NOMO-1 treated with dmso at 0.1 percent for 144 hours (cell line): ENCODE measurements around the gene DOLPP1.
"Not testable (repeated sequence)": the region's sequence is repeated elsewhere in the genome, so short reads cannot be mapped to it uniquely, and the experiment has no call there.

Experiments
- DNase-seq: peaks from one replicate; lab custom pipeline; 2025; ENCODE audit not compliant: unreplicated experiment; lab: John Stamatoyannopoulos, UW

Gene DOLPP1, protein sequence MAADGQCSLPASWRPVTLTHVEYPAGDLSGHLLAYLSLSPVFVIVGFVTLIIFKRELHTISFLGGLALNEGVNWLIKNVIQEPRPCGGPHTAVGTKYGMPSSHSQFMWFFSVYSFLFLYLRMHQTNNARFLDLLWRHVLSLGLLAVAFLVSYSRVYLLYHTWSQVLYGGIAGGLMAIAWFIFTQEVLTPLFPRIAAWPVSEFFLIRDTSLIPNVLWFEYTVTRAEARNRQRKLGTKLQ

DNA sequence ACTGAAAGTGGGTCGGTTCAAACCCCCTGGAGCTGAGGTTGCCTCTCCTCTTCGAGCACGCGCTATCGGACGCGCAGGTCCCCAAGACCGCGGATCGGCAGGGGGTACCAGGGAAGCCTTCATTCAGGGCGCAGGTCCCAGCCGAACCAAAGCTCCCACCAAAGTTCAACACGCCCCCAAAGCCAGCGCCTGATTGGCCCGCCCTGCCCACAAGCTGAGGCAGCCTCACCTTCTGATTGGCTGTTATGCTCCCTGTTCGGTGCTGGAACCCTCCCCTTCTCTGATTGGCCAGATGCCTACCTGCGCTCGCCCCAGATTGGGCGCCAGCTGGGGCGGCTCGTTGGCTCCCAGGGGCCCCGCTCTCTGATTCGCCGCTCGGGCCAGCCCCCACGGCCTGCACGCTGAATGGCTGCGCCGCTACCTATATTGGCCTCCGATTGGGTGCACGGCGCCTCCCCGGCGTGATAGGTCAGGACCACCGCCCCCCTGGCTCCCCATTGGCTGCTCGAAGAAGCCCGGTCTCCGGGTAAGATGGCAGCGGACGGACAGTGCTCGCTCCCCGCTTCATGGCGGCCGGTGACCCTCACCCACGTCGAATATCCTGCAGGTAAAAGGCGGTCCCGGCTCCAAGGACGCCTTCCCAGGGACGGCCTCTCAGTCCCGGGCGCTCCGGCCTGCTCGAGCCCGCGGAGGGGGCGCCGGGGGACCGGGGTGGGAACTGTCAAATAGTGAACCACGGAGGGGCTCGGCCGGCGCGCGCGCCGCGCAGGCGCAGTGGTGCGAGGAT, at the start of gene DOLPP1:
Gene DOLPP1, plus strand, starts transcription at position 511 of the 787 bp plus-strand sequence. Its CDS starts 21 bp downstream, at position 532.
- peak; percentile 95 for DNase-seq

DNA sequence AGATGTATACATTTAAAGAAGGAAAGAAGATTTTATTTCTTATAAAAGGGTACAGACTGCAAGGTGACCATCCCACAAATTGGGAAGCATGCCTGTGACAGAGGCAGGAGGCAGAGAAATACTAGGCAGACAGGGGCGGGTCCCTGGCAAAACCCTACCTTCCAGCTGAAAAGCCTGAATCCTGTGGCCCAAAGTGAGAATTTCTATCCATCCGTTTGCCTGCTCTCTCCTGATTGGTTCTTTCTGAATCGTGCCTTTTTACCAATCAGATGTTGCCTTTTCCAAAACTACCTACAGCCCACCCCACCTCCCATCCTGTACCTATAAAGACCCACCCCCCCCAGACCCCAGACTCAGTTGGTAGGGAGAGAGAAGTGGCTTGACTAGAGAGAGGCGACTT, 49.4 kb upstream of the DOLPP1 start:
- no peak for DNase-seq

DNA sequence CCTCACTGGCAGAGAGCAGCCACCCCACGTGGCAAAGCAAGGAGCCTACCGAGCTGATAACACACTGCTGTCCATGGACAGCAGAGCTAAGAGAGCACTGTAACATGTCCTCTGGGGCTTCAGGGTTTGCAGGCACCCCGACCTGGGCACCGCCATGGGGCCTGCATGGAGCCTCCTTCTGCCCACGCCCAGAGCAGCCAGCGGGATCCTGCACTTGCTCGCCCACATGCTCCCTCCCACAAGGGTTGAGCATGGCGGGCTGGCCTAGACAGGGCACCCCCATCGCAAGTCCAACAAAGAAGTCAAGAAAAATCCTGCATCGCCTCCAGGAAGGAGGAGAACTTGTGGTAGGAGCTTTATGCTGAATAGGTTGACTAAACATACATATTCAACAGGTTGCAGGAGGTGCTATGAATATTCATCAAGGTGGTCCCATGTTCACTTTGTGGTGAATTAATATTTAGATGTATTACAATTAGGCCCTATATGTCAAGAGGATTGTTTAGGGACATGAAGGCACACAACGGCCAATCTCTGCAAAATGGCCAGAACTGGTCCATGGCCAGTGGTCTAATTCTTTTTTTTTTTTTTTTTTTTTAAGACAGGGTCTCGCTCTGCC, 48.3 kb upstream of the DOLPP1 start:
- DNase-seq = no peak

DNA sequence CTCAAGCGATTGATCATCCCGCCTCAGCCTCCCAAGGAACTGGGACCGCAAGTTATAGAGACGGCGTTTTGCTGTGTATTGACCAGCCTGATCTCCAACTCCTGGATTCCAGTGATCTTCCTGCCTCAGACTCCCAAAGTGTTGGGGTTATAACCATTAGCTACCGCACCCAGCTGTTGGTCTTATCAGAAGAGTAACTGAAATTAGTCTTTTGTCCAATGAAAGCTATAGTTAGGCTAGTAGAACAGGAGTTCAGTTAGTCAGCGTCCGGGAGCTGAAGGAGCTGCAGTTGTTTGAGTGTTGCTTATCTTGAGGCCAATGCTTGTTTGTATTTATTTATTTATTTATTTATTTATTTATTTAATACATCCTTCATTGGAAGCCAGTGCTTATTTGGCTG, 47.7 kb upstream of the DOLPP1 start:
- DNase-seq = no peak

DNA sequence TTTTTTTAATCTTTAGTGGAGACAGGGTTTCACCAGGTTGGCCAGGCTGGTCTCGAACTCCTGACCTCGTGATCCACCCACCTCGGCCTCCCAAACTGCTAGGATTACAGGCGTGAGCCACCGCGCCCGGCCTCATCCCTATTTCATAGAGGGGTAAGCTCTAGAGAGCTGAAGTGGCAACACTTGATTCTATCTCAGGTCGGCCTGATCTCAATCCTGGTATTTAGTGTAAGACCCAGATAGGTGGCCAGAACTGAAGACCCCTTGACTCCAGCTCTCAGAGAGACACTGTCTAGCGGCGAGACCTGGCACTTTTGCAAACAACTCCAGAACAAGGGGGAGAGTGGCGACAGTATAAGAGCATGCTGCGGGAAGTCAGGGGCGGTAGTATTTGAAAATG, 45.1 kb upstream of the DOLPP1 start:
- DNase-seq = not testable (repeated sequence)

DNA sequence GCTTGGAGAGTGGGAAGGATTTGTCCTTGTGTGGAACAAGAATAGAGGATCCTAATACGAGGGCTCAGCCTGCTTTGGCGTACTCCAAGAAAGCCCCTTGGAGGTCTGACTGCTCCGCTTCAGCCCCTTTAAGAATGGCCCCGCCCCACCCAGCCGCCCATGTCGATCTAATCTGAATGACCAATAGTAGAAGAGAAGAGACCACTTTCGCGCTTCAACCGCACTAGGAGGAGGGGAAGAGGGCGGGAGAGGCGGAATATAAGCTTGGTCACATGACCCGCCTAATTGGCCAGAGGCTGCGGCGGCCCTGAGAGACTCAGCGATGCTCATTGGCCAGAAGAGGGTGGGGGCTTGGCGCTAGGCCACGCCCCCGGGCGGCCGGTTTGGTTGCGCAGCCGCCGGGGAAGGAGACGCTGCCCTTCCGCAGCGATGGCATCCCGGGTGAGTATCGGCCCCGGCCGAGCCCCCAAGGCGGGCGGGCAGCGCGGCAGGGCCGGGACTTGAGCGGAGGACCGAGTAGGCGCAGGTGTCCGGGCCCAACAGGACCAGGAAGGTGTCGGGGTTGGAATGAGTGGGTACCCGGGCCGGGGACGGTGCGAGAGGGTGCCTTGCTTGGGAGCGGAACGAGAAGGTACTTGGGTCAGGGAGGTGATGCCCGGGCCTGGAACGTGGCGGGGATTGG, 44.5 kb upstream of the DOLPP1 start, which contains the start of gene MIGA2:
Gene MIGA2, plus strand, starts transcription at position 386 of the 682 bp plus-strand sequence. CDS start 3,969 bp downstream, outside the sequence.
- peak; percentile 100 for DNase-seq

DNA sequence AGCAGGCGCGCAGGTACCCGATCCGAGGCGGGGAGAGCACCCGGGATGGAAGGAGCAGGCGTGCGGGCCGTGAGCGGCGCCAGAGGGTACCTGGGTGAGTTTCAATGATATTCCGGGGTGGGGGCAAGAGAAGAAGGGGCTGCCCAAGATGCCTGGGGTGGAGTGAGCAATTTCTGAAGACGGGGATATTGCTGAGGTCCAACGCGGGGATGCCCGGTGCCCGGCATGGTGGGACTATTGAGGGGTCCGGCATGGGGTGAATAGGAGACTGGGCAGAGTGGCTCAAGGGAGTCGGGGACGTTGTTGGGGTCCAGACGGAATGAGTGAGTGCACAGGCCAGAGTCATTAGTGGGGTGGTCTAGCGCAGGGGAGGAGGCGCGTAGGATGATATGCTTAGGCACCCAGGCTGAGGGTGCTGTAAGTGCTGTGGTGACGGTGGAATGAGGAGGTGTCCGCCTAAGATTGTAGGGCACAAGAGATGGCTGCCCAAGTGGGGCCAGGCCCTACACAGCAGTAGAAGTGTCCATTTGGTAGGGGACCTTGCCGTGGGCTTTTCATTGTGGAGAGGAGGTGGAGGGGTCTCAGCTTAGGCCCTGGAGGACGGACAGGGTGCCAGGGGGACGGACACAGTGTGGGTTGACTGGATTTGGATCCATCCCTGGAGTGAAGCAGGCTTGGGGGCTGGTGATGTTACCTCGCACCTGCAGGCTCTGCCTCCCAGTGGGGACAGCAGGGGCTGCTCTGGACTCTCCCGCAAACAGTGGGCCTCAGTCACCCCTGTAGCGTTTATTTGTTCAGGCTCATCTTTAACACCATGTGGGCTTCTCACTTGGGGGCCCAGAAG, 43.8 kb upstream of the DOLPP1 start:
- DNase-seq = no peak

DNA sequence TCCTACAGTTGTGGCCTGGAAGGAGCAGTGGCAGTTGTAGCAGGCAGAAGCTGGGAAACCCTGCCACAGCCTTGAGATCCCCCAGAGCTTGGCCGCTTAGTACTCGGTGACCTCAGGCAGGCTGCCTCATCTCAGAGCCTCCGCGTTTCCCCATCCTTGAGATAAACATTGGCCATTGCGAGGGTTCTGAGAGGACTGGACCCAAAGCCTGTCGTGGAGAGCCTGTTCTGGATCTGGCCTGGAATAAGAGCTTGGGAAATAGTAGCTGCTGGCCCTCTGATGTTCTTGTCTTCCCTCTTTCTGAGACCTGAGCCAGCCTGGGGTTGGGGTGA, 43.2 kb upstream of the DOLPP1 start:
- DNase-seq = no peak

DNA sequence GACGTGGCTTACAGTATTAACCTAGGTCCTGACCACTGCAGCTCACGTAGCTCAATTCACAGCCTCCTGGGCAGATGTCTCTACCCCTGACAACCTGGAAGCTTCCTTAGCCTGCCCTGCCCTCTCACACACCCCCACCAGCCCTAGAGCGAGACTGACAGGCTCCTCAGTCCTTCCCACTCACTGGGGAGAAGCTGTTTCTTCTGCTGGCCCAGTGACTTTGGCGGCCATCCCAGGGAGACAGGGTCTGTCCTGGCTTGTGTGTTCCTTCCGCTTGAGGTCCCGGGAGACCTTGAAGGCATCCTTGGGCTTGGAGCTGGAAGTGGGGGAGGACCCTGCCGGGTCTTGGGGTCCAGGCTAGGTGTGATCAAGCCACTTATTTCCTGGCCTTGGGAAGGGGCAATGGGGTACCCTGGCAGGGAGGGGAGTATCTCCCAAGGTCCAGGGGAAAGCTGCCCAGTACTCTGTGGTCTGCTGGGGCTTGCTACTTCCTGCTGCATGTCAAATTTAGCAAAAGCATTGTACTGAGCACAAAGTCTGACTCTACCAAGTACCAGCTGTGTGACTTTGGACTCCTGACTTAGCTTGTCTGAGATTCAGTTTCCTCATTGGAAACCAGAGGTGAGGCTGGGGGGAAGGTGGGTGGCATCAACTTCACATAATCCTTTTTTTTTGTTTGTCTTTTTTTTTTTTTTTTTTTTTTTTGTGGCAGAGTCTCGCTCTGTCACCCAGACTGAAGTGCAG, 42.6 kb upstream of the DOLPP1 start:
- no peak for DNase-seq

DNA sequence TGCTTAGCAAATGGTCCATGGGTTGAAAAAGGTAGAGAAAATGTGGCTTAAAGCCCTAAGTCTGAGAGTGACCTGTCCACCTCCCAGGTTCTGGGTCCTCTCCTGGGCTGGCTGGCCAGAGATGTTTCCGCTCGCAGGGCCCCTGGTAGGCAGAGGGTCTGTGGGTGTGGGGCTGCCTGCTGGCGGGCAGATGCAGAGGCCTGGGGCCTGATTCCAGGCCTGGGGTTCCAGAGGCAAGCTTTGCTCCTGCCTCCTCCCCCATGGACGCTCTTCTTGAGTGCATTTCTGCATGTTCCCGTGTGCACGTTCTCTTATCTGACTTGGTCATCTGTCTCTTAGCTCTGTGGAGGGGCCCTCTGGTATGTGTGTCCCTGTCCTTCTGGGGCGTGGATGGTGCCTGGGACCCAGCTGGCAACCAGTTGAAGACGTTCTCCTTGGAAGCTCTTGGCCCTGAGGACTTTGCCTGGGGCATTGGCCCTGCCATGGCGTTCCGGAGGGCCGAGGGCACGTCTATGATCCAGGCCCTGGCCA, 40.7 kb upstream of the DOLPP1 start:
- no peak for DNase-seq

DNA sequence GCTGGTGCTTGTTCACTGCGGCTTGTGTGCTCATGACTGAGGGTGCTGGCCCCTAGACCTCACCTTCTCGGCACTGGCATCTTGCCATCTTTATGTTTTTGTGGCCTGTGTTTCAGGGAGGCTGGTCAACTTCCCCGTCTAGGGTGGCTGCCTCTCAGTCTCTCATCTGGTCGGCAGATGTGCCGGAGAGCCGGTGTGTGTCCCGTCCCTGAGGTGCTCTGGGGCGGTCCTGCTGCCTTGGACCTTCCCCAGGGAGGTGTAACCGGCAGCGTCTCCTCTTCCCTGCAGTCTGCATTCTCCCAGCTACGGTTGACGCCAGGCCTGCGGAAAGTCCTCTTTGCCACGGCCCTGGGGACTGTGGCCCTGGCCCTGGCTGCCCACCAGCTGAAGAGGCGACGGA, 38.9 kb upstream of the DOLPP1 start:
- no peak for DNase-seq

DNA sequence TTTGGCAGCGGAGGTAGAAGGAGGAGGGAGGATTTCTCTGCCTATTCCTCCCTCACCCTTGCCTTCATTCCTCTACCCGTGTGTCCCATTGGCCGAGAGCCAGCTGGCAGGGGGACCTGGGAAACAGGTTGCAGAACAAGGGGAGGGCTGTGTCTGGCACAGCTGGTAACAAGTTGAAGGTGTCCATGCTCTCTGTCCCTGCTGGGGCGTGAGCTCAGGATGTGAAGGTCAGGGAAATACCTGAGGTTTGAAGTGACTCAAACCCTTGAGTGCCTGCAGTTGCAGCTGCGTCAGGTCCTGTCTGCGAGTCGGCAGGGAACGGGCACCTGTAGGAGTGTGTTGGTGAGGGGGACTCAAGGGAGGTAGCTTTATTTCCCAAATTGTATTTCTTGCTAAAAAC, 28.3 kb upstream of the DOLPP1 start:
- DNase-seq = no peak

DNA sequence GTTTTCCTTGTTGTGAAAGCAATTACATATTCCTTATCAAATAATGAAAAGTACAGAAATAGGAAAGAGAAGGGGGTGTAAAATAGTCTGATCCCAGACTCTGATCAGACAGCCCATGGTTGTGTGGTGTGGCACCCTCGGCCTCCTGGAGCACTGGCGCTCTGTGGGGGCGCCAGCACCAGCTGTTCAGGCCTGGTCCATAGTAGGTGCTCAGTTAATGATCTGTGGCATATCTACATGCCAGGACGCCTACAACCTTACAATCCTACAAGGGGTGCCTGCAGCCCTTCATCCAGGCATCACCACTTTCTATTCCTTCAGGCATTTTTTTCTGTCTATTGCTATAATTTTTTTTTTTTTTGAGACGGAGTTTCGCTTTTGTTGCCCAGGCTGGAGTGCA, 27.9 kb upstream of the DOLPP1 start:
- no peak for DNase-seq

DNA sequence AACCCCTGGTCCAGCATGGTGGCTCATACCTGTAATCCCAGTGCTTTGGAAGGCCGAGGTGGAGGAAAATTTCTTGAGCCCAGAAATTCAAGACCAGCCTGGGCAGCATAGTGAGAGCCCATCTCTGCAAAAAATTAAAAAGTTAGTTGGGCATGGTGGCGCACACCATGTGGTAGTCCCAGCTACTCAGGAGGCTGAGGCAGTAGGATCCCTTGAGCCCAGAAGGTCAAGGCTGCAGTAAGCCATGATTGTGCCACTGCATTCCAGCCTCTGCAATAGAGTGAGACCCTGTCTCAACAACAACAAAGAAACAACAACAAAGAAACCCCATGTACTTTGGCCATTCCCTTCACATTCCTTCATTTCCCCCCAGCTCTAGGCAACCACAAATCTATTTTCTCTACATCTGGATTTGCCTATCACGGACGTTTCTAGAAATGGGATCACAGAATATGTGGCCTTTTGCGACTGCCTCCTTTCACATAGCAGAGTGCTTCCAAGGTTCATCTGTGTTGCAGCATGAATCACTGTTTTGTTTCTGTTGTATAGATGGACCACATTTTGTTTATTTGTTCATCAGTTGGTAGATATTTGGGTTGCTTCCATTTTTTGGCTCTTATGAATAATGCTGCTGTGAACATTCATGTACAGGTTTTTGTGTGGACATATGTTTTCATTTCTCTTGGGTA, 26.6 kb upstream of the DOLPP1 start:
- no peak for DNase-seq

DNA sequence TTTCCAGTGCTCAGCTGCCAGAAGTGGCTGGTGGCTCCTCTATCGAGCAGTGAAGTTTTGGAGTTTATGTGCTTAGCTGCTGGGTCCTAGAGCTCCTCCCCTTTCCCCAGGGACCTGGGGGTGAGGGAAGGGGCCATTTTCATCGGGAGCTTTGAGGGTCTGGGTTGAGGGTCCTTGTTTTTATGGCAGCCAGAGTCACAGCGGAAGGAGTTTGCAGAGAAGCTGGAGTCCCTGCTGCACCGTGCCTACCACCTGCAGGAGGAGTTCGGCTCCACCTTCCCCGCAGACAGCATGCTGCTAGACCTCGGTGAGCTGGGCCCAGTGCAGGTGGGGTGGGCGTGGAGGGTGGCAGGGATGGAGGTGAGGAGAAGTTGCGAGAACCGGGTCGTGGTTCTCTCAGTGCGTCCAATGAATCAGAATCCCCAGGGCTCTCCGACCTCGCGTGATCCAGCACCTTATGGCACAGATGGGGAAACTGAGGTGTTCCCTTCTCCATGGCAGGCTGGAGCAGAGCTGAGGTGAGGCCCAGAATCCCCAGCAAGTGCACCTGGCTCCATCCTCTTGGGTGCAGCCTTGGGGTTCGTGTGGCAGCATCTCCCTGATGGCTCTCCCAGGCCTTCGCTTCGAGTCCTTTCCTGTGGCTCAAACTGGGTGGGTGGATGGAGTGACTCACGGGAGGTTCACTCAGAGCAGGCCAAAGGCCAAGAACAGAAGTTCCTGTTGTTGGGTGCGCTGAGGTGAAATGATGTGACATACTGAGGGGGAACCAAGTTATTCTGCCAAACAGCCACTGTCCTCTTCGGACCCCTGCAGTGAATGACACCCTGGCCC, 21.7 kb upstream of the DOLPP1 start:
- no peak for DNase-seq

DNA sequence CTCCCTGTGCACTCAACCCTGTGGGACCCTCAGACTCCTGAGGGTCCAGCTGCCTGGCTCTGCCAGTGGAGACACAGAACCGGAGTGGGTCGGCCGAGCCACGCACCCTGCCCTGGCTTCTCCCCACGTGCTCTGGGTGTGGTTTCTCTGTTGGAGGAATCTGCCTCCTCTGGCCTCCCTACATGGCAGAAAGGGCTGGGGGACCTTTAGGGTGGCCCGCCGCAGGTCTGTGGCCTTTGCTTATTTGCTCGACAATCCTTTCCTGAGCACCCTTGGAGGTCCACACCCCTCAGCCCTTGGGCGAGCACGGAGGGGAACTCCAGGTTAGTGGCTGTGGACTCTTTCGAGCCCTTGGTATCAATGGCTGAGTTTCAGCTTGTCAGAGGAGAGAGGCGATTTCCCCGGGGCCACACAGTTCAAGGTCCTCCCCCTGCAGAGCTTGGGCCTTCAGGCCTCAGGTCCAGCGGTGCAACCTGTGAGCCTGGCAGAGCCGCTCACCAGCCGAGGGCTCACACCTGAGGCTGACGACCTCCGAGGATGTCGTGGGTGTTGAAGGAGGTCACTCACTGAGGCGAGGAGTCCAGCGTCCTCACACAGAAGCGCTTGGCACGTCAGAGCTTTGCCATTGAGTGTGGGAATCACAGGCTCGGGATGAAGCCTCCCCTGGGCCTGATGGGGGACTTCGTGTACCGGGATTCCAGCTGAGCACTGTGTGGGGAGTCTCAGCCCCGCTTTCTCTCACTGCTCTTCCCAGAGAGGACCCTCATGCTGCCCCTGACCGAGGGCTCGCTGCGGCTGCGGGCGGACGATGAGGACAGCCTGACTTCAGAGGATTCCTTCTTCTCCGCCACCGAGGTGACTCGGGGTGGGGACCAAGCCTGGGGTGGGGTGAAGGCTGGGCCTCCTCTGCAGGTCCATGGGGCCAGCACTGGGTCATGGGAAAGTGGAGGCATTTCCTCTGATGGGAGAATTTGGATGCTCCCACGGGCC, 20.8 kb upstream of the DOLPP1 start:
- DNase-seq = no peak

DNA sequence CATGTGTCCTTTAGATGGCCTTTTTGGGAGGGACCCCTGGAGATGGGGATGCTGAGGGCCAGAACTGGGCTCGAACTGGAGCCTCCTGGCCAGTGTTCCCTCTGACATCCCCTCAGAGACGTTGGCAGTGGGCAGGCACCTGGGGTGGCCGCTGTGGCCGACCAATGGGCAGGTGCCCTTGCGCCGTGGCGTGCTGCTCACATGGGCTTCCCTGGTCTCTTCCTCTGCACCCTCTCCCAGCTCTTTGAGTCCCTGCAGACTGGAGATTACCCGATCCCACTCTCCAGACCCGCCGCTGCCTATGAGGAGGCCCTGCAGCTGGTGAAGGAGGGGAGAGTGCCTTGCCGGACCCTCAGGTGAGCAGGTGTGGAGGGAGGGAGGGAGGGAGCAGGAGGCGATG, 19.9 kb upstream of the DOLPP1 start:
- no peak for DNase-seq
